IMR-90 (cell line): ENCODE results near the gene DBNDD1. TPM values are rescaled to one million over a fixed set of nuclear protein-coding genes. Genes with fewer than 3 reads are reported as not detected.

Source experiments
- ATAC-seq: fragments of 200-7000 bp; cut with Tn5 transposase; 2 replicates; pipeline ENCODE4 v1.9.1; 2020; ENCODE audit warnings: low read depth, mild to moderate bottlenecking, moderate library complexity
- BruUV-seq: library from RNA; stranded (reverse); fragments of 400-500 nt; replicated peaks from 2 replicates; lab custom pipeline; 2021; lab: Mats Ljungman, UMichigan
- CTCF ChIA-PET: fragments of 300-600 bp; formaldehyde crosslinking; extraction: SDS; loops from one replicate; lab custom pipeline; 2021; ENCODE audit warnings: antibody characterized with exemption; lab: Yijun Ruan, JAX
- POLR2A ChIA-PET: fragments of 300-600 bp; sonication (Branson Sonifier 250); formaldehyde crosslinking; loops from one replicate; lab custom pipeline; 2022; ENCODE audit warnings: antibody characterized with exemption; ENCODE audit not compliant: unreplicated experiment; lab: Charles Lee
- DNase-seq: peaks from one replicate; pipeline ENCODE4 v3.0.0; 2013
- H2AFZ ChIP-seq: replicated peaks from 2 replicates; pipeline ENCODE3; 2013; ENCODE audit warnings: low read length, mild to moderate bottlenecking; ENCODE audit not compliant: poor library complexity
- H2AK5ac ChIP-seq: 2 replicates; pipeline ENCODE4 v1.6.1; 2013; ENCODE audit warnings: low read depth, low read length, inconsistent platforms
- H2AK9ac ChIP-seq: replicated peaks from 2 replicates; pipeline ENCODE3; 2013; ENCODE audit warnings: mild to moderate bottlenecking, low read depth, low read length, moderate library complexity; ENCODE audit not compliant: poor library complexity
- H2BK120ac ChIP-seq: 2 replicates; pipeline ENCODE4 v1.6.1; 2013; ENCODE audit warnings: low read depth, low read length, inconsistent platforms
- H2BK15ac ChIP-seq: 3 replicates; pipeline ENCODE4 v1.6.1; 2013; ENCODE audit warnings: low read depth, low read length, inconsistent platforms
- H2BK20ac ChIP-seq: 2 replicates; pipeline ENCODE4 v1.6.1; 2013; ENCODE audit warnings: low read depth, mild to moderate bottlenecking, inconsistent platforms, low read length, moderate library complexity
- H2BK5ac ChIP-seq: 2 replicates; pipeline ENCODE4 v1.6.1; 2013; ENCODE audit warnings: mild to moderate bottlenecking, low read depth, low read length, inconsistent platforms; ENCODE audit not compliant: poor library complexity, severe bottlenecking
- H3K14ac ChIP-seq: replicated peaks from 2 replicates; pipeline ENCODE4 v1.6.1; 2013; ENCODE audit warnings: low read depth, low read length, inconsistent platforms
- H3K18ac ChIP-seq: 2 replicates; pipeline ENCODE4 v1.6.1; 2013; ENCODE audit warnings: low read depth, low read length, control low read depth
- H3K23ac ChIP-seq: 2 replicates; pipeline ENCODE4 v1.6.1; 2013; ENCODE audit warnings: low read depth, low read length, inconsistent platforms
- H3K27ac ChIP-seq: 2 replicates; pipeline ENCODE4 v1.5.1; 2013; ENCODE audit warnings: mild to moderate bottlenecking, control low read depth, low read length; ENCODE audit not compliant: insufficient read depth
- H3K27me3 ChIP-seq: 2 replicates; pipeline ENCODE4 v1.6.1; 2013; ENCODE audit warnings: low read length; ENCODE audit not compliant: control insufficient read depth, insufficient read depth
- H3K36me3 ChIP-seq: 2 replicates; pipeline ENCODE4 v1.6.1; 2013; ENCODE audit warnings: low read length, mixed read lengths; ENCODE audit not compliant: control insufficient read depth, insufficient read depth
- H3K4ac ChIP-seq: 2 replicates; pipeline ENCODE4 v1.6.1; 2013; ENCODE audit warnings: low read depth, low read length, inconsistent platforms
- H3K4me1 ChIP-seq: 2 replicates; pipeline ENCODE4 v1.6.1; 2013; ENCODE audit warnings: low read length, mixed read lengths; ENCODE audit not compliant: control insufficient read depth, insufficient read depth
- H3K4me2 ChIP-seq: 2 replicates; pipeline ENCODE4 v1.6.1; 2013; ENCODE audit warnings: low read depth, mild to moderate bottlenecking, control low read depth, low read length, moderate library complexity
- H3K4me3 ChIP-seq: 2 replicates; pipeline ENCODE4 v1.5.1; 2013; ENCODE audit warnings: low read depth, mild to moderate bottlenecking, control low read depth, low read length, moderate library complexity; ENCODE audit not compliant: insufficient read depth
- H3K56ac ChIP-seq: 2 replicates; pipeline ENCODE4 v1.6.1; 2013; ENCODE audit warnings: low read length, inconsistent platforms; ENCODE audit not compliant: insufficient read depth; ENCODE audit errors: extremely low read depth
- H3K79me1 ChIP-seq, 2 experiments: 2 replicates each; pipeline ENCODE4 v1.6.1; 2013; ENCODE audit warnings: low read length in 2 of 2, inconsistent platforms in 1 of 2, low read depth in 1 of 2
- H3K9ac ChIP-seq: 2 replicates; pipeline ENCODE4 v1.6.1; 2013; ENCODE audit warnings: low read depth, low read length, control low read depth
- H3K9me1 ChIP-seq: 2 replicates; pipeline ENCODE4 v1.6.1; 2013; ENCODE audit warnings: low read length, inconsistent platforms; ENCODE audit not compliant: insufficient read depth
- H3K9me3 ChIP-seq: 2 replicates; pipeline ENCODE4 v1.6.1; 2013; ENCODE audit warnings: low read length; ENCODE audit not compliant: control insufficient read depth, insufficient read depth
- H4K20me1 ChIP-seq: 2 replicates; pipeline ENCODE4 v1.6.1; 2013; ENCODE audit warnings: low read length, inconsistent platforms; ENCODE audit not compliant: insufficient read depth
- H4K5ac ChIP-seq: 2 replicates; pipeline ENCODE4 v1.6.1; 2013; ENCODE audit warnings: mild to moderate bottlenecking, low read depth, low read length, control low read depth
- H4K8ac ChIP-seq, 2 experiments: 2 replicates each; pipeline ENCODE4 v1.6.1; 2013; ENCODE audit warnings: low read depth in 2 of 2, low read length in 2 of 2, control low read depth in 1 of 2, inconsistent platforms in 1 of 2
- H4K91ac ChIP-seq: 2 replicates; pipeline ENCODE4 v1.6.1; 2013; ENCODE audit warnings: low read depth, low read length, inconsistent platforms; ENCODE audit not compliant: insufficient read depth
- BHLHE40 ChIP-seq: fragments of 150-350 bp; IDR thresholded peaks from 2 replicates; pipeline ENCODE4 v1.6.1; 2016; ENCODE audit warnings: mild to moderate bottlenecking, low read depth, low read length
- CEBPB ChIP-seq: IDR thresholded peaks from 2 replicates; pipeline ENCODE4 v1.6.1; 2012; ENCODE audit warnings: low read depth, low read length, improper control_type of control experiment
- CHD1 ChIP-seq: IDR thresholded peaks from 2 replicates; pipeline ENCODE4 v1.6.1; 2012; ENCODE audit warnings: low read depth, low read length, improper control_type of control experiment
- FOS ChIP-seq: fragments of 150-350 bp; IDR thresholded peaks from 2 replicates; pipeline ENCODE4 v1.6.1; 2016; ENCODE audit warnings: low read depth, low read length
- MAFK ChIP-seq: IDR thresholded peaks from 2 replicates; pipeline ENCODE4 v1.6.1; 2012; ENCODE audit warnings: low read depth, low read length, improper control_type of control experiment
- MAZ ChIP-seq: IDR thresholded peaks from 2 replicates; pipeline ENCODE4 v1.6.1; 2012; ENCODE audit warnings: low read depth, mild to moderate bottlenecking, low read length, improper control_type of control experiment, moderate library complexity, borderline replicate concordance
- MXI1 ChIP-seq: IDR thresholded peaks from 2 replicates; pipeline ENCODE4 v1.6.1; 2012; ENCODE audit warnings: low read depth, mild to moderate bottlenecking, low read length, moderate library complexity, borderline replicate concordance
- NFE2L2 ChIP-seq: fragments of 150-350 bp; IDR thresholded peaks from 2 replicates; pipeline ENCODE4 v1.6.1; 2016; ENCODE audit warnings: low read depth, mild to moderate bottlenecking, low read length
- POLR2A ChIP-seq: IDR thresholded peaks from 2 replicates; pipeline ENCODE4 v1.6.1; 2012; ENCODE audit warnings: mild to moderate bottlenecking, low read depth, low read length
- RCOR1 ChIP-seq: IDR thresholded peaks from 2 replicates; pipeline ENCODE4 v1.6.1; 2012; ENCODE audit warnings: mild to moderate bottlenecking, low read length, improper control_type of control experiment; ENCODE audit not compliant: insufficient replicate concordance
- RFX5 ChIP-seq: IDR thresholded peaks from 2 replicates; pipeline ENCODE4 v1.8.0; 2012; ENCODE audit warnings: low read depth, mild to moderate bottlenecking, low read length, moderate library complexity
- SMC3 ChIP-seq: fragments of 150-350 bp; IDR thresholded peaks from 2 replicates; pipeline ENCODE4 v1.6.1; 2016; ENCODE audit warnings: low read depth, mild to moderate bottlenecking, antibody characterized with exemption, low read length, moderate library complexity
- WGBS, 2 experiments: methylation state at CpG; one replicate each; pipeline versions ENCODE4 v1.1.5 to v1.1.7; 2013; ENCODE audit warnings: missing lambda C conversion rate in 2 of 2; ENCODE audit not compliant: insufficient read length in 1 of 2; ENCODE audit errors: extremely low coverage in 2 of 2; 5-methylcytosine and 5-hydroxymethylcytosine counted together
- dilution Hi-C: fragments of 300-500 bp; cut with HindIII; formaldehyde crosslinking; loops from one replicate; pipeline ENCODE4 v1.14.3; 2018; ENCODE audit warnings: low sequenced_read_pairs; ENCODE audit not compliant: unreplicated experiment
- in situ Hi-C: fragments of 300-500 bp; cut with MboI; formaldehyde crosslinking; loops from 3 replicates; pipeline ENCODE4 v1.14.3; 2019; ENCODE audit warnings: low sequenced_read_pairs, inconsistent platforms, mixed read lengths
- intact Hi-C: fragments of 100-400 bp; cut with micrococcal nuclease; formaldehyde crosslinking; loops from 2 replicates; pipeline ENCODE4 v1.10.0; 2022
- polyA plus RNA-seq, 3 experiments: library from polyadenylated mRNA; depleted of rRNA; stranded (reverse); fragments of >200 nt; gene quantifications; 2 replicates each; pipeline ENCODE4 v1.2.3, GENCODE V29; 2012; ENCODE audit warnings: low replicate concordance in 1 of 3
- total RNA-seq: library from RNA; depleted of rRNA; stranded (reverse); fragments of >200 nt; gene quantifications from 2 replicates; pipeline ENCODE4 v1.2.3, GENCODE V29; 2012
- TF ChIP-seq, protein P1 (sequence below): fragments of 150-350 bp; IDR thresholded peaks from 2 replicates; pipeline ENCODE4 v1.6.1; 2017; ENCODE audit warnings: mild to moderate bottlenecking, antibody characterized with exemption, low read length, low read depth
- TF ChIP-seq, protein P2 (sequence below): fragments of 150-350 bp; IDR thresholded peaks from 2 replicates; pipeline ENCODE4 v1.6.1; 2016; ENCODE audit warnings: low read depth, mild to moderate bottlenecking, low read length, moderate library complexity, borderline replicate concordance
- TF ChIP-seq, protein P3 (sequence below): conservative IDR thresholded peaks from 2 replicates; pipeline ENCODE4 v1.5.1; 2012; ENCODE audit warnings: mild to moderate bottlenecking, low read depth, low read length, improper control_type of control experiment

The DBNDD1 gene
- total and polyA plus RNA-seq, 2 of the 4 experiments (the other 2 are of a cell fraction): 3.4 to 23.0 TPM

DNA sequence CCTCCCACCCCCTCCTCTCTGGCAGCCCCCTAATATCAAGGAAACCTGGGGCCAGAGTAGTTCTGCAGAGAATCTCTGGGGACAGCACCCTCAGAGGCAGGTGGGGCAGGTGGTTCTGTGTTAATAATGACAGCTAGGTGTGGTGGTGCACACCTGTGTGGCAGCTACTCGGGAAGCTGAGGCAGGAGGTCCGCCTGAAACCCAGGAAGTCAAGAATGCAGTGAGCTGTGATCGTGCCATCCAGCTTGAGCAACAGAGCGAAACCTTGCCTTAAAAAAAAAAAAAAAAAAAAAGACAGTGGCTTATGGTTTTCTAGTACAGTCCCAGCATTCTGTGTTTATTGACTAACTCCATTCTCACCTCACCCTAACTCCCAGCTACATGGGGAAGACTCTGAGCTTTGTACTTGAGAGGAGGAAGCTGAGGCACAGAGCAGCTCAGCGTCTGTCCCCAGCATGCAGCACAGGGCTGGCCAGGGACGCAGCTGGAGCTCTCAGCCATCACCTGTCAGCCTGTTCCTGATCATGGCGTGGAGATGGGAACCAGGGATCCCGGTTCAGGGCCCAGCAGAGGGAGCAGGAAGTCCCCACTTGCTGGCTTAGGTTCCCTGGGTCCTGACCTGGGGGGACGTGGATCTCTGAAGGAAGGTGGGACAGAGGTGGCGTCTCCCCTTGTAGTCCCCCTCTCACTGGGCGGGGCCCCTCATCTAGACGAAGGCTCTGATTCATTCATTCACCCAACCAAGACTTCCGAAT, 6.1 kb downstream of the DBNDD1 start:
- Histone ChIP-seq H4K20me1 (peaks cover 3% of the 10 kb centered on the region; the same call in 1 of the 2 replicates), H3K4ac (no peak overlapping the region), H2AFZ (no peak overlapping the region), H3K9ac (no peak overlapping the region), H3K36me3 (no peaks in the 10 kb centered on the region), H4K5ac (no peak overlapping the region), H3K23ac (no peak overlapping the region), H2BK15ac (no peak overlapping the region), H3K56ac (no peak overlapping the region), H2AK9ac (no peak overlapping the region), H3K9me1 (0 out of 2 replicates have a peak, but pooled peaks cover 7% of the 10 kb centered on the region), H2BK20ac (no peak overlapping the region), H2AK5ac (no peak overlapping the region), H3K79me1 (peaks cover 0 to 4% of the 10 kb centered on the region in 2 experiments; a peak in 1 of 4 replicates), H2BK120ac (no peak overlapping the region), H3K18ac (no peak overlapping the region), H3K27ac (no peak overlapping the region), H3K14ac (no peak overlapping the region), H3K4me1 (no peaks in the 10 kb centered on the region), H3K4me2 (no peak overlapping the region), H3K27me3 (no peaks in the 10 kb centered on the region), H3K4me3 (no peak overlapping the region), H3K9me3 (no peaks in the 10 kb centered on the region), H4K91ac (no peak overlapping the region), H4K8ac (no peak overlapping the region), H2BK5ac (no peak overlapping the region)
- DNase-seq: no peak
- ChIA-PET CTCF (no interaction called here), POLR2A (no interaction called here)
- intact Hi-C loops (no loop called here), dilution Hi-C loops (no loop called here), in situ Hi-C loops (no loop called here)
- ATAC-seq: no peak
- no TSS peak for BruUV-seq
- WGBS, 2 experiments: 0% methylated on average over 1 of the region's 13 CpGs; no CpG with 5 or more reads in 1 of the 2 experiments
- TF ChIP-seq POLR2A (no peak), MAFK (no peak), MAZ (no peak), NFE2L2 (no peak), CHD1 (no peak), SMC3 (no peak), RFX5 (no peak), CEBPB (no peak), RCOR1 (no peak), MXI1 (no peak), FOS (no peak), BHLHE40 (no peak)
- TF ChIP-seq, protein P1, sequence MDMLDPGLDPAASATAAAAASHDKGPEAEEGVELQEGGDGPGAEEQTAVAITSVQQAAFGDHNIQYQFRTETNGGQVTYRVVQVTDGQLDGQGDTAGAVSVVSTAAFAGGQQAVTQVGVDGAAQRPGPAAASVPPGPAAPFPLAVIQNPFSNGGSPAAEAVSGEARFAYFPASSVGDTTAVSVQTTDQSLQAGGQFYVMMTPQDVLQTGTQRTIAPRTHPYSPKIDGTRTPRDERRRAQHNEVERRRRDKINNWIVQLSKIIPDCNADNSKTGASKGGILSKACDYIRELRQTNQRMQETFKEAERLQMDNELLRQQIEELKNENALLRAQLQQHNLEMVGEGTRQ: no peak
- TF ChIP-seq, protein P2, sequence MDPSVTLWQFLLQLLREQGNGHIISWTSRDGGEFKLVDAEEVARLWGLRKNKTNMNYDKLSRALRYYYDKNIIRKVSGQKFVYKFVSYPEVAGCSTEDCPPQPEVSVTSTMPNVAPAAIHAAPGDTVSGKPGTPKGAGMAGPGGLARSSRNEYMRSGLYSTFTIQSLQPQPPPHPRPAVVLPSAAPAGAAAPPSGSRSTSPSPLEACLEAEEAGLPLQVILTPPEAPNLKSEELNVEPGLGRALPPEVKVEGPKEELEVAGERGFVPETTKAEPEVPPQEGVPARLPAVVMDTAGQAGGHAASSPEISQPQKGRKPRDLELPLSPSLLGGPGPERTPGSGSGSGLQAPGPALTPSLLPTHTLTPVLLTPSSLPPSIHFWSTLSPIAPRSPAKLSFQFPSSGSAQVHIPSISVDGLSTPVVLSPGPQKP: no peak
- TF ChIP-seq, protein P3, sequence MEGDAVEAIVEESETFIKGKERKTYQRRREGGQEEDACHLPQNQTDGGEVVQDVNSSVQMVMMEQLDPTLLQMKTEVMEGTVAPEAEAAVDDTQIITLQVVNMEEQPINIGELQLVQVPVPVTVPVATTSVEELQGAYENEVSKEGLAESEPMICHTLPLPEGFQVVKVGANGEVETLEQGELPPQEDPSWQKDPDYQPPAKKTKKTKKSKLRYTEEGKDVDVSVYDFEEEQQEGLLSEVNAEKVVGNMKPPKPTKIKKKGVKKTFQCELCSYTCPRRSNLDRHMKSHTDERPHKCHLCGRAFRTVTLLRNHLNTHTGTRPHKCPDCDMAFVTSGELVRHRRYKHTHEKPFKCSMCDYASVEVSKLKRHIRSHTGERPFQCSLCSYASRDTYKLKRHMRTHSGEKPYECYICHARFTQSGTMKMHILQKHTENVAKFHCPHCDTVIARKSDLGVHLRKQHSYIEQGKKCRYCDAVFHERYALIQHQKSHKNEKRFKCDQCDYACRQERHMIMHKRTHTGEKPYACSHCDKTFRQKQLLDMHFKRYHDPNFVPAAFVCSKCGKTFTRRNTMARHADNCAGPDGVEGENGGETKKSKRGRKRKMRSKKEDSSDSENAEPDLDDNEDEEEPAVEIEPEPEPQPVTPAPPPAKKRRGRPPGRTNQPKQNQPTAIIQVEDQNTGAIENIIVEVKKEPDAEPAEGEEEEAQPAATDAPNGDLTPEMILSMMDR: no peak
